ENCODE data around the gene SLC19A3. TPM values are rescaled to one million over a fixed set of nuclear protein-coding genes. Genes with fewer than 3 reads are reported as not detected.

Gene SLC19A3
- total and polyA plus RNA-seq, 2 experiments from 2014 or later: 3.5 to 9.1 TPM

GRCh38 chr2:227653419-227653818 lies 64.4 kb downstream of the SLC19A3 start (continued):
- TF ChIP-seq, protein P1, sequence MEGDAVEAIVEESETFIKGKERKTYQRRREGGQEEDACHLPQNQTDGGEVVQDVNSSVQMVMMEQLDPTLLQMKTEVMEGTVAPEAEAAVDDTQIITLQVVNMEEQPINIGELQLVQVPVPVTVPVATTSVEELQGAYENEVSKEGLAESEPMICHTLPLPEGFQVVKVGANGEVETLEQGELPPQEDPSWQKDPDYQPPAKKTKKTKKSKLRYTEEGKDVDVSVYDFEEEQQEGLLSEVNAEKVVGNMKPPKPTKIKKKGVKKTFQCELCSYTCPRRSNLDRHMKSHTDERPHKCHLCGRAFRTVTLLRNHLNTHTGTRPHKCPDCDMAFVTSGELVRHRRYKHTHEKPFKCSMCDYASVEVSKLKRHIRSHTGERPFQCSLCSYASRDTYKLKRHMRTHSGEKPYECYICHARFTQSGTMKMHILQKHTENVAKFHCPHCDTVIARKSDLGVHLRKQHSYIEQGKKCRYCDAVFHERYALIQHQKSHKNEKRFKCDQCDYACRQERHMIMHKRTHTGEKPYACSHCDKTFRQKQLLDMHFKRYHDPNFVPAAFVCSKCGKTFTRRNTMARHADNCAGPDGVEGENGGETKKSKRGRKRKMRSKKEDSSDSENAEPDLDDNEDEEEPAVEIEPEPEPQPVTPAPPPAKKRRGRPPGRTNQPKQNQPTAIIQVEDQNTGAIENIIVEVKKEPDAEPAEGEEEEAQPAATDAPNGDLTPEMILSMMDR (conservative IDR thresholded peaks at IDR 0.05; ENCODE audit: low read depth in 2 of 2): no peak
- TF ChIP-seq, protein P2, sequence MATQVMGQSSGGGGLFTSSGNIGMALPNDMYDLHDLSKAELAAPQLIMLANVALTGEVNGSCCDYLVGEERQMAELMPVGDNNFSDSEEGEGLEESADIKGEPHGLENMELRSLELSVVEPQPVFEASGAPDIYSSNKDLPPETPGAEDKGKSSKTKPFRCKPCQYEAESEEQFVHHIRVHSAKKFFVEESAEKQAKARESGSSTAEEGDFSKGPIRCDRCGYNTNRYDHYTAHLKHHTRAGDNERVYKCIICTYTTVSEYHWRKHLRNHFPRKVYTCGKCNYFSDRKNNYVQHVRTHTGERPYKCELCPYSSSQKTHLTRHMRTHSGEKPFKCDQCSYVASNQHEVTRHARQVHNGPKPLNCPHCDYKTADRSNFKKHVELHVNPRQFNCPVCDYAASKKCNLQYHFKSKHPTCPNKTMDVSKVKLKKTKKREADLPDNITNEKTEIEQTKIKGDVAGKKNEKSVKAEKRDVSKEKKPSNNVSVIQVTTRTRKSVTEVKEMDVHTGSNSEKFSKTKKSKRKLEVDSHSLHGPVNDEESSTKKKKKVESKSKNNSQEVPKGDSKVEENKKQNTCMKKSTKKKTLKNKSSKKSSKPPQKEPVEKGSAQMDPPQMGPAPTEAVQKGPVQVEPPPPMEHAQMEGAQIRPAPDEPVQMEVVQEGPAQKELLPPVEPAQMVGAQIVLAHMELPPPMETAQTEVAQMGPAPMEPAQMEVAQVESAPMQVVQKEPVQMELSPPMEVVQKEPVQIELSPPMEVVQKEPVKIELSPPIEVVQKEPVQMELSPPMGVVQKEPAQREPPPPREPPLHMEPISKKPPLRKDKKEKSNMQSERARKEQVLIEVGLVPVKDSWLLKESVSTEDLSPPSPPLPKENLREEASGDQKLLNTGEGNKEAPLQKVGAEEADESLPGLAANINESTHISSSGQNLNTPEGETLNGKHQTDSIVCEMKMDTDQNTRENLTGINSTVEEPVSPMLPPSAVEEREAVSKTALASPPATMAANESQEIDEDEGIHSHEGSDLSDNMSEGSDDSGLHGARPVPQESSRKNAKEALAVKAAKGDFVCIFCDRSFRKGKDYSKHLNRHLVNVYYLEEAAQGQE (IDR thresholded peaks at IDR 0.05; ENCODE audit: unreplicated experiment): no peak
- TF ChIP-seq POLR2AphosphoS5 (IDR thresholded peaks at IDR 0.05; ENCODE audit: low read depth) (no peak), ZNF114 (CRISPR knock-in tag; IDR thresholded peaks at IDR 0.05) (no peak), CREB1 (CRISPR knock-in tag; IDR thresholded peaks at IDR 0.05; ENCODE audit: low read depth) (no peak)

GRCh38 chr2:227643990-227644551 lies 73.8 kb downstream of the SLC19A3 start:
- no peak overlapping the region for H3K4me3 Mint-ChIP-seq
- ATAC-seq: no peak
- no peak overlapping the region for H3K4me2 ChIP-seq
- H3K9me2 ChIP-seq (ENCODE audit: insufficient read depth): no peaks in the 10 kb centered on the region
- H3F3A ChIP-seq (replicated peaks; ENCODE audit: low read depth): no peaks in the 10 kb centered on the region
- no peaks in the 10 kb centered on the region for H3K9me3 Mint-ChIP-seq
- no peaks in the 10 kb centered on the region for H3K27me3 Mint-ChIP-seq (ENCODE audit: insufficient read depth, low read depth, poor library complexity)
- no peak overlapping the region for H3K27ac ChIP-seq (ENCODE audit: low read depth)
- no peaks in the 10 kb centered on the region for H4K20me1 ChIP-seq (replicated peaks; ENCODE audit: insufficient read depth)
- peaks cover 5% of the 10 kb centered on the region; the same call in 1 of the 3 replicates for H3K4me1 Mint-ChIP-seq
- DNase-seq (ENCODE audit: low spot score): peak; percentile 26
- H3K27ac Mint-ChIP-seq: no peak overlapping the region
- H3K4me3 ChIP-seq: no peak overlapping the region
- H2AFZ ChIP-seq: 0 out of 2 replicates have a peak overlapping the region, but pooled peaks have one; percentile 38
- no peaks in the 10 kb centered on the region for H3K36me3 Mint-ChIP-seq (ENCODE audit: low read depth)
- H3K4me1 ChIP-seq (ENCODE audit: insufficient read depth): no peaks in the 10 kb centered on the region
- TF ChIP-seq ZNF331 (CRISPR knock-in tag; IDR thresholded peaks at IDR 0.05; ENCODE audit: low read depth): no peak
- TF ChIP-seq CREB1 (CRISPR knock-in tag; IDR thresholded peaks at IDR 0.05; ENCODE audit: low read depth): no peak
- no peak for TF ChIP-seq ZNF114 (CRISPR knock-in tag; IDR thresholded peaks at IDR 0.05)
- TF ChIP-seq, protein P1 (conservative IDR thresholded peaks at IDR 0.05; ENCODE audit: low read depth in 2 of 2): peak in 1 of 2 experiments; percentile 28; a peak in 1 of 4 replicates
- no peaks in the 10 kb centered on the region for H3K27me3 ChIP-seq (ENCODE audit: insufficient read depth)
- no peaks in the 10 kb centered on the region for H3K79me2 ChIP-seq (replicated peaks; ENCODE audit: insufficient read depth)
- H3K36me3 ChIP-seq (ENCODE audit: insufficient read depth): no peaks in the 10 kb centered on the region
